Measurements from ENCODE around the gene KRTAP4-7.
"Not testable (repeated sequence)": the region's sequence is repeated elsewhere in the genome, so short reads cannot be mapped to it uniquely, and the experiment has no call there.

KRTAP4-7 gene

GRCh38 chr17:41084100-41084856 lies at the start of gene KRTAP4-7:
Gene KRTAP4-7, plus strand, starts transcription at chr17:41084150. Its CDS starts 57 bp downstream, at chr17:41084207.
- not testable (repeated sequence) for DNase-seq

- not testable (repeated sequence) for DNase-seq
Measured at GRCh38 chr17:41034346-41034935, 49.5 kb upstream of the KRTAP4-7 start, which contains the start of gene KRTAP1-3. Gene KRTAP1-3, minus strand, starts transcription at chr17:41034874. Its CDS starts 53 bp downstream, at chr17:41034821.

- DNase-seq, result no peak
Measured at GRCh38 chr17:41037853-41038350, 46.0 kb upstream of the KRTAP4-7 start.

- DNase-seq, result not testable (repeated sequence)
Measured at GRCh38 chr17:41040783-41041571, 43.0 kb upstream of the KRTAP4-7 start, which contains the start of gene KRTAP1-1. Gene KRTAP1-1, minus strand, starts transcription at chr17:41041450. Its CDS starts 53 bp downstream, at chr17:41041397.

- no peak for DNase-seq
Measured at GRCh38 chr17:41042953-41043352, 41.0 kb upstream of the KRTAP4-7 start.

- DNase-seq, result not testable (repeated sequence)
Measured at GRCh38 chr17:41046735-41047465, 37.0 kb upstream of the KRTAP4-7 start, which contains the start of gene KRTAP2-1. Gene KRTAP2-1, minus strand, starts transcription at chr17:41047316. Its CDS starts 49 bp downstream, at chr17:41047267.

GRCh38 chr17:41048441-41048840 lies 35.5 kb upstream of the KRTAP4-7 start:
- DNase-seq, result no peak

- no peak for DNase-seq
Measured at GRCh38 chr17:41049110-41049509, 34.8 kb upstream of the KRTAP4-7 start.

- DNase-seq, result no peak
Measured at GRCh38 chr17:41052566-41052965, 31.4 kb upstream of the KRTAP4-7 start.

GRCh38 chr17:41054025-41054424 lies 29.9 kb upstream of the KRTAP4-7 start:
- no peak for DNase-seq

- not testable (repeated sequence) for DNase-seq
Measured at GRCh38 chr17:41054556-41054955, 29.4 kb upstream of the KRTAP4-7 start.

- DNase-seq, result not testable (repeated sequence)
Measured at GRCh38 chr17:41055130-41055529, 28.8 kb upstream of the KRTAP4-7 start, which contains the start of gene KRTAP2-2. Gene KRTAP2-2, minus strand, starts transcription at chr17:41055230. Its CDS starts 19 bp downstream, at chr17:41055211.

GRCh38 chr17:41057547-41057946 lies 26.4 kb upstream of the KRTAP4-7 start:
- DNase-seq, result no peak

- no peak for DNase-seq
Measured at GRCh38 chr17:41058741-41059140, 25.2 kb upstream of the KRTAP4-7 start.

GRCh38 chr17:41059276-41060051 lies 24.5 kb upstream of the KRTAP4-7 start:
- DNase-seq, result not testable (repeated sequence)

GRCh38 chr17:41060052-41060604 lies 23.8 kb upstream of the KRTAP4-7 start, which contains the start of gene KRTAP2-3:
Gene KRTAP2-3, minus strand, starts transcription at chr17:41060114. Its CDS starts 64 bp downstream, at chr17:41060050.
- DNase-seq, result no peak

- DNase-seq, result no peak
Measured at GRCh38 chr17:41061964-41062363, 22.0 kb upstream of the KRTAP4-7 start.

GRCh38 chr17:41063449-41063848 lies 20.5 kb upstream of the KRTAP4-7 start:
- no peak for DNase-seq

GRCh38 chr17:41064301-41064700 lies 19.6 kb upstream of the KRTAP4-7 start:
- no peak for DNase-seq

GRCh38 chr17:41065016-41065689 lies 18.8 kb upstream of the KRTAP4-7 start:
- not testable (repeated sequence) for DNase-seq
